ENCODE data around the gene EN1. TPM values are rescaled to one million over a fixed set of nuclear protein-coding genes. Genes with fewer than 3 reads are reported as not detected.

Gene EN1
- total RNA-seq, 1 experiment from 2014 or later, result not detected

- TF ChIP-seq AFF4 (CRISPR knock-in tag; IDR thresholded peaks at IDR 0.05; ENCODE audit: borderline replicate concordance) (no peak), TCF7 (CRISPR knock-in tag; IDR thresholded peaks at IDR 0.05; ENCODE audit: low read depth) (no peak), MXD4 (CRISPR knock-in tag; IDR thresholded peaks at IDR 0.05; ENCODE audit: borderline replicate concordance) (no peak), NFE2L1 (CRISPR knock-in tag; IDR thresholded peaks at IDR 0.05) (no peak), ZBTB21 (CRISPR knock-in tag; IDR thresholded peaks at IDR 0.05; ENCODE audit: borderline replicate concordance) (no peak), ZNF317 (CRISPR knock-in tag; IDR thresholded peaks at IDR 0.05; ENCODE audit: borderline replicate concordance, low read depth) (no peak), CBFB (CRISPR knock-in tag; IDR thresholded peaks at IDR 0.05; ENCODE audit: low read depth) (no peak), CREM (CRISPR knock-in tag; IDR thresholded peaks at IDR 0.05) (no peak), SMAD4 (CRISPR knock-in tag; IDR thresholded peaks at IDR 0.05) (no peak)
- TF ChIP-seq, protein P1, sequence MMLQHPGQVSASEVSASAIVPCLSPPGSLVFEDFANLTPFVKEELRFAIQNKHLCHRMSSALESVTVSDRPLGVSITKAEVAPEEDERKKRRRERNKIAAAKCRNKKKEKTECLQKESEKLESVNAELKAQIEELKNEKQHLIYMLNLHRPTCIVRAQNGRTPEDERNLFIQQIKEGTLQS (CRISPR knock-in tag; conservative IDR thresholded peaks at IDR 0.05), result no peak
Measured at GRCh38 chr2:118813601-118814339, 33.7 kb downstream of the EN1 start (continued).

DNA sequence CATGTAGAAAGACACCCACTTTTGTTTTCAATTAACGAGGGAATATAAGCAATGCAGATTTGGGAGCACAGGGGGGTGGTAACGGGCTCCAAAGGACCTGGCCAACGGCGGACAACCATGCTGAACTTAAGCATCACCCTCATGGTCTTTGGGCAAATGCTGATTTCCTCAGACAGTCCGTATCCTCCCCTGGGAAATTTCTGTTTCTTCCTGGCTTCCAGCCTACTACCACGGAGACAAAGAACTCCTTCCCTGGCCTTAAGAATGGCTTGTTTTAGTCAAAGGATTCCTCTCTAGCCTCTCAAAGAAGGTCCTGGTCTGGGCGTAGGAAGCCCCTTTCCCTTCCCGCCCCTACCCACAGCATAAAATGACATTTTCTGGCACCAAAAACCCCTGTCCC is 34.3 kb downstream of the EN1 start:
- DNase-seq (ENCODE audit: low spot score) (no peak), ATAC-seq (no peak)
- Mint-ChIP-seq H3K4me3 (no peak overlapping the region), H3K27ac (no peak overlapping the region), H3K27me3 (ENCODE audit: low read depth) (peaks cover 14% of the 10 kb centered on the region), H3K9me3 (no peaks in the 10 kb centered on the region), H3K4me1 (peaks cover 47% of the 10 kb centered on the region), H3K36me3 (no peaks in the 10 kb centered on the region)
- CTCF ChIA-PET, result interaction anchor here (1.2 kb wide), 2 partner anchors 42 to 238 kb away, joined by 3 to 5 read pairs; no protein-coding TSS in a partner anchor
- POLR2A ChIA-PET, result no interaction called here
- TF ChIP-seq NR1H2 (CRISPR knock-in tag; IDR thresholded peaks at IDR 0.05) (no peak), GTF2I (CRISPR knock-in tag; conservative IDR thresholded peaks at IDR 0.05) (no peak), FOXK1 (CRISPR knock-in tag; IDR thresholded peaks at IDR 0.05) (no peak), ZSCAN18 (CRISPR knock-in tag; IDR thresholded peaks at IDR 0.05) (no peak), ZNF121 (CRISPR knock-in tag; IDR thresholded peaks at IDR 0.05) (no peak), IRF2 (CRISPR knock-in tag; IDR thresholded peaks at IDR 0.05; ENCODE audit: borderline replicate concordance, low read depth) (no peak), SMAD3 (CRISPR knock-in tag; IDR thresholded peaks at IDR 0.05; ENCODE audit: borderline replicate concordance) (no peak), SP1 (CRISPR knock-in tag; conservative IDR thresholded peaks at IDR 0.05) (no peak), MXD4 (CRISPR knock-in tag; IDR thresholded peaks at IDR 0.05; ENCODE audit: borderline replicate concordance) (no peak), TP53 (CRISPR knock-in tag; IDR thresholded peaks at IDR 0.05) (no peak), ESRRA (CRISPR knock-in tag; IDR thresholded peaks at IDR 0.05; ENCODE audit: borderline replicate concordance) (no peak), TCF7 (CRISPR knock-in tag; IDR thresholded peaks at IDR 0.05; ENCODE audit: low read depth) (no peak)
- TF ChIP-seq, protein P2, sequence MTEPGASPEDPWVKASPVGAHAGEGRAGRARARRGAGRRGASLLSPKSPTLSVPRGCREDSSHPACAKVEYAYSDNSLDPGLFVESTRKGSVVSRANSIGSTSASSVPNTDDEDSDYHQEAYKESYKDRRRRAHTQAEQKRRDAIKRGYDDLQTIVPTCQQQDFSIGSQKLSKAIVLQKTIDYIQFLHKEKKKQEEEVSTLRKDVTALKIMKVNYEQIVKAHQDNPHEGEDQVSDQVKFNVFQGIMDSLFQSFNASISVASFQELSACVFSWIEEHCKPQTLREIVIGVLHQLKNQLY (CRISPR knock-in tag; IDR thresholded peaks at IDR 0.05), result no peak
- TF ChIP-seq, protein P3, sequence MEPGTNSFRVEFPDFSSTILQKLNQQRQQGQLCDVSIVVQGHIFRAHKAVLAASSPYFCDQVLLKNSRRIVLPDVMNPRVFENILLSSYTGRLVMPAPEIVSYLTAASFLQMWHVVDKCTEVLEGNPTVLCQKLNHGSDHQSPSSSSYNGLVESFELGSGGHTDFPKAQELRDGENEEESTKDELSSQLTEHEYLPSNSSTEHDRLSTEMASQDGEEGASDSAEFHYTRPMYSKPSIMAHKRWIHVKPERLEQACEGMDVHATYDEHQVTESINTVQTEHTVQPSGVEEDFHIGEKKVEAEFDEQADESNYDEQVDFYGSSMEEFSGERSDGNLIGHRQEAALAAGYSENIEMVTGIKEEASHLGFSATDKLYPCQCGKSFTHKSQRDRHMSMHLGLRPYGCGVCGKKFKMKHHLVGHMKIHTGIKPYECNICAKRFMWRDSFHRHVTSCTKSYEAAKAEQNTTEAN (CRISPR knock-in tag; IDR thresholded peaks at IDR 0.05), result no peak
